Measurements from ENCODE around the gene TRPV5.

TRPV5 gene

GRCh38 chr7:142956951-142957623 is 23.5 kb upstream of the TRPV5 start:
- TF ChIP-seq CTCF (conservative IDR thresholded peaks at IDR 0.05; ENCODE audit: low read depth, low read length) = no peak
- no peak overlapping the region for H3K4me3 ChIP-seq (ENCODE audit: low read length)
- DNase-seq (ENCODE audit: low read depth) = no peak

- H3K4me3 ChIP-seq (ENCODE audit: low read length) = no peak overlapping the region
- no peak for TF ChIP-seq CTCF (conservative IDR thresholded peaks at IDR 0.05; ENCODE audit: low read depth, low read length)
- no peak for DNase-seq (ENCODE audit: low read depth)
Measured at GRCh38 chr7:142954680-142955268, 21.2 kb upstream of the TRPV5 start.

GRCh38 chr7:142950235-142950634 is 16.7 kb upstream of the TRPV5 start:
- H3K4me3 ChIP-seq (ENCODE audit: low read length) = no peak overlapping the region
- DNase-seq (ENCODE audit: low read depth) = no peak
- no peak for TF ChIP-seq CTCF (conservative IDR thresholded peaks at IDR 0.05; ENCODE audit: low read depth, low read length)

GRCh38 chr7:142948603-142949002 is 15.1 kb upstream of the TRPV5 start:
- H3K4me3 ChIP-seq (ENCODE audit: low read length) = no peak overlapping the region
- DNase-seq (ENCODE audit: low read depth) = no peak
- no peak for TF ChIP-seq CTCF (conservative IDR thresholded peaks at IDR 0.05; ENCODE audit: low read depth, low read length)

- TF ChIP-seq CTCF (conservative IDR thresholded peaks at IDR 0.05; ENCODE audit: low read depth, low read length) = no peak
- H3K4me3 ChIP-seq (ENCODE audit: low read length) = no peak overlapping the region
Measured at GRCh38 chr7:142945001-142945400, 11.5 kb upstream of the TRPV5 start.

GRCh38 chr7:142943706-142944268 is 10.2 kb upstream of the TRPV5 start:
- TF ChIP-seq CTCF (conservative IDR thresholded peaks at IDR 0.05; ENCODE audit: low read depth, low read length) = no peak
- DNase-seq (ENCODE audit: low read depth) = no peak
- H3K4me3 ChIP-seq (ENCODE audit: low read length) = no peak overlapping the region

More at GRCh38 chr7:142945001-142945400, 11.5 kb upstream of the TRPV5 start:
- DNase-seq (ENCODE audit: low read depth) = no peak

- H3K4me3 ChIP-seq (ENCODE audit: low read length) = no peak overlapping the region
- DNase-seq (ENCODE audit: low read depth) = no peak
- no peak for TF ChIP-seq CTCF (conservative IDR thresholded peaks at IDR 0.05; ENCODE audit: low read depth, low read length)
Measured at GRCh38 chr7:142942746-142943145, 9.2 kb upstream of the TRPV5 start.
